Measurements from ENCODE around the gene KDM8.
A peak's percentile ranks its signal among the peaks of the same experiment; 100 is the strongest.
"Not testable (repeated sequence)": the region's sequence is repeated elsewhere in the genome, so short reads cannot be mapped to it uniquely, and the experiment has no call there.

Gene KDM8

DNA sequence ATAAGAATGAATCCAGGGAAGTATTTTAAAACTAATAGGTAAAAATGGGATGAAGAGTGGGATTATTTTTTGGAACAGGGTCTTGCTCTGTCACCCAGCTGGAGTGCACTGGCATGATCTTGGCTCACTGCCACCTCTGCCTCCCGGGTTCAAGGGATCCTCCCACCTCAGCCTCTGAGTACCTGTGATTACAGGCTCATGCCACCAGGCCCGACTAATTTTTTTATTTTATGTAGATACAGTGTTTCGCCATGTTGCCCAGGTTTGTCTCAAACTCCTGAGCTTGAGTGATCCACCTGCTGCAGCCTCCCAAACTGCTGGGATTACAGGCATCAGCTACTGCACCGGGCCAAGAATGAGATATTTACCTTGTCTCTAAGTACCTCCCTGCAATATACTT is 43.1 kb downstream of the KDM8 start:
- no peak for DNase-seq

GRCh38 chr16:27247076-27247475 is 43.8 kb downstream of the KDM8 start:
- DNase-seq = not testable (repeated sequence)

- no peak for DNase-seq
Measured at GRCh38 chr16:27248036-27248435, 44.7 kb downstream of the KDM8 start.

GRCh38 chr16:27248886-27249285 is 45.6 kb downstream of the KDM8 start:
- not testable (repeated sequence) for DNase-seq

- no peak for DNase-seq
Measured at GRCh38 chr16:27251541-27252205, 48.3 kb downstream of the KDM8 start.

- DNase-seq = no peak
Measured at GRCh38 chr16:27252206-27252585, 48.9 kb downstream of the KDM8 start.

GRCh38 chr16:27253526-27253930 is 50.2 kb downstream of the KDM8 start:
- no peak for DNase-seq

DNA sequence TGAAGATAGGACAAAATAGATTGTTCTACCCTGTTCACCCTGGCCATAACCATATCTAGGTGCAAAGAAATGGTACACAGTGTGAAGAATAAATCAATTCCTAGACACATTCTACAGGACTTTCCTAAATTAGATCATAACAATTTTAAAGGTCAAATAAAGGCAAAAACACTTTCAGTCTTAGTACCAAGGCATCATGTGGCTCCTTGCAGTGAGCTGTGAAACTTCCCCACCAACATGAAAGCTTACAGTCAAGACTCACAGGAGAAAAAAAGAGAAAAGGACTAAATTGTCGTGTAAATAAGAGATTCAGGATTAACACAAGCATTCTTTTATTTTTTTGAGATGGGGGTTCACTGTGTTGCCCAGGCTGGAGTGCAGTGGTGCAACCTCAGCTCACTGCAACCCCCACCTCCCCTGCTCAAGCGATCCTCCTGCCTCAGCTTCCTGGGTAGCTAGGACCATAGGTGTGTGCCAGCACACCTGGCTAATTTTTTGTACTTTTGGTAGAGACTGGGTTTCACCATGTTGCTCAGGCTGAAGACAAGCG is 51.0 kb downstream of the KDM8 start:
- no peak for DNase-seq

GRCh38 chr16:27256861-27257260 is 53.5 kb downstream of the KDM8 start:
- DNase-seq = no peak

GRCh38 chr16:27257271-27257670 is 53.9 kb downstream of the KDM8 start:
- DNase-seq = no peak

- no peak for DNase-seq
Measured at GRCh38 chr16:27258241-27258734, 55.0 kb downstream of the KDM8 start.

DNA sequence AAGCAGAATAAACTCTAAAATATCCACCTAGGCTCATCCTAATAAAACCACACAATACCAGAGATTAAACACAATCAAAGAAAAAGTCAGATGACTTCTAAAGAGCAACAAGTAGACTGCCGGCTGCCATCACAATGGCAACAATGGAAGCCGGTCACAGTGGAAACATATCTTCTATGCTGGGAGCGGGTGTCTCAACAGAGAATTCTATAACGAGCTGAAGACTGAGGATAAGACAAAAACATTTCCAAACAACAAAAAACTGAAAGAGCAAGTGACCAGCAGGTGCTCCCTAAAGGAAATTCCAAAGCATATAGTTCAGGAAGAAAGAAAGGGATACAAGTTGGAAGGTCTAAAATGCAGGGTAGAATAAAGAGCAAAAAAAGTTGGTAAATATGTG is 56.4 kb downstream of the KDM8 start:
- DNase-seq = no peak

DNA sequence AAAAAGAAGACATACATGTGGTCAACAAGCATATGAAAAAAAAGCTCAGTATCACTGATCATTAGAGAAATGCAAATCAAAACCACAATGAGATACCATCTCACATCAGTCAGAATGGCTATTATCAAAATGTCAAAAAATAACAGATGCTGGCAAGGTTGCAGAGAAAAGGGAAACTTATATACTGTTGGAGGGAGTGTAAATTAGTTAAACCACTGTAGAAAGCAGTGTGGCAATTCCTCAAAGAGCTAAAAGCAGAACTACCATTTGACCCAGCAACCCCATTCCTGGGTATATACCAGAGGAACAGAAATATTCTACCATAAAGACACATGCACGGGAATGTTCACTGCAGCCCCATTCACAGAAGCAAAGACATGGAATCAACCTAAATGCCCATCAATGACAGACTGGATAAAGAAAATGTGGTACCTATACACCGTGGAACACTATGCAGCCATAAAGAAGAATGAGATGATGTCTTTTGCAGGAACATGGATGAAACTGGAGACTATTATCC is 59.6 kb downstream of the KDM8 start:
- DNase-seq = not testable (repeated sequence)

DNA sequence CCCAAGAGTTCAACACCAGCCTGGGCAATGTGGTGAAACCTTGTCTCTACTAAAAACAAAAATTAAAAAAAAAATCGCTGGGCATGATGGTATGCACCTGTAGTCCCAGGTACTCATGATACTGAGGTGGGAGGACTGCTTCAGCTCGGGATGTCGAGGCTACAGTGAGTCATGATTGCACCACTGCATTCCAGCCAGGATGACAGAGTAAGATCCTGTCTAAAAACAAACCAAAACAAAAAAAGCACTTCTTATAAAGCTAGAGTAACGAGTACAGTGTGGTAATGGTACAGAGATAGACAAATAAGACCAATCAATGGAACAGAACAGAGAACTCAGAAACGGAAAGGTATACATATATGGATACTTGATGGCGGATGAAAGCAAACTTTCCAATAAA is 60.8 kb downstream of the KDM8 start:
- no peak for DNase-seq

GRCh38 chr16:27265982-27266381 is 62.7 kb downstream of the KDM8 start:
- DNase-seq = no peak

DNA sequence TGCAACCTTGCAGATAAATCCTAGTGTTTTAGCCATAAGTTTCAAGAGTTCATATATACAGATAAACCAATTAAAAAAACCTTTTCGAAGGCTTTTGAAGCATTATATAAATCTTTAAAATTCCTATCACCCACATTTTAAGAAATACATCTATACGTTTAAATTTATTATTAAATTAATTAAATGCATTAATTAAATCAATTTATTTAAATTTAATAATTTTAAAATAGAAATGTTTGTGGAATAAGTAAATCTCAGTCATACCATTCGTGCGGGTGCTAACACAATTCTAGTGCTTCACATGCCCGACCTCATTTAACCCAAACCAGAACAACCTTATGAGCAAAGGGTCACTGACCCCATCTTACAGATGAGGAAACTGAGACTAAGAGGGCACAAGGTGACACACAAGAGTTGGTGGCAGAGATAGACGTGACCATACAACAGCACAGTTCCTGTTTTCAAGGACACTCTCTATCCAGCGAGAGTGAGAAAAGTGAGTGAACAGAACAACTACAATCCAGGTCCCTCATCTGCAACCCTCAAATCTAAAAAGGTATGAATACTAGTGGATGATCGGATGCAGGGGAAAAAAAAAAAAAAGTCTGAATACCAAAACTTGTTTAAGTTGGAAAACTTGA is 63.8 kb downstream of the KDM8 start:
- no peak for DNase-seq

DNA sequence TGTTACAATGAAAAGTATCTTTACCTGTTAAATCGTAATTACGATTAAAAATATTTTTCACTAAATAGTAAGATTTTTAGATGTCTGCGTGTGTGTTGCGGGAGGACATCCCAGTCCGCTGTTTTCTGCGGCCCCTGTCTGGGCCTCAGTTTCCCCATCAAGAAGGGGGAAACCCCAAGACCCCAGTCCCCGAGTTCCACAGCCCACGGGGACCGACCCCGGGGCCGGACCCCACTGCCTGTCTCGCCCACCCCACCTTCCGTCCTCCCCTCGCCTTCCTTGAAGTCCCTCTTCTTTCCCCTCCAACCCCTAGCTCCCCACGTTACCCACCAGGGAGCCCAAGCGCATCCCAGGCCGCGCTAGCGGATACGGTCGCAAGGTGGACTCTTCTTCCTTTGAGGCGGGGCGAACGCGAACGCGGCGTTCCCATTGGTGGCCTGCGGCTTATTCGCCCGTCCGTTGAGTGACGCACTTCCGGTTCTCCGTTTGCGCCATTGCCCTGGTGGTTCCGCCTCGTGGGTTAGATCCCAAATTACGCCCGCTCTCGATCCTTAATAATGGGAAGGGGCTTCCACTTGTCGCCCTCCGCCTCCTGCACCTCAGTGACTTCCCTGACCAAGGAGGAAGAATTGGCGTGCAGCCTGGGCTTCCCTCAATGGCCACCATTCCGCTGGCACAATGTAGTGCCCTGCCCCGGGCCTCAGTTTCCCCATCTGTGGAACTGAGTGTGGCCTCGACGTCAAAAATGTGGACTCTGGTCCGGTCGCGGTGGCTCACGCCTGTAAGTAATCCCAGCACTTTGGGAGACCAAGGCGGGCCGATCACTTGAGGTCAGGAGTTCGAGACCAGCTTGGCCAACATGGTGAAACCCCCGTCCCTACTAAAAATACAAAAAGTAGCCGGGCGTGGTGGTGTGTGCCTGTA is 65.3 kb downstream of the KDM8 start, which contains the start of gene NSMCE1:
Gene NSMCE1, minus strand, starts transcription at position 397 of the 924 bp plus-strand sequence. CDS start 11,202 bp downstream, outside the sequence.
- DNase-seq = peak; percentile 96 to 97

GRCh38 chr16:27269300-27270150 is 66.2 kb downstream of the KDM8 start:
- no peak for DNase-seq

GRCh38 chr16:27270349-27270748 is 67.0 kb downstream of the KDM8 start:
- no peak for DNase-seq

Measured in CD4-positive, alpha-beta T cell treated with Interferon alpha-2 for 1 hour (primary cell).